Measurements from ENCODE around the gene ERMAP.

GRCh38 chr1:42786097-42786496 is 30.8 kb upstream of the ERMAP start:
- TF ChIP-seq POLR2AphosphoS5 (IDR thresholded peaks at IDR 0.05; ENCODE audit: low read depth, low read length) (no peak), POLR2A (IDR thresholded peaks at IDR 0.05; ENCODE audit: low read depth, low read length) (no peak), TAF1 (IDR thresholded peaks at IDR 0.05; ENCODE audit: borderline replicate concordance, low read depth, low read length) (no peak)
